PC-3 (cell line): ENCODE data around the gene CA5B. TPM values are rescaled to one million over a fixed set of nuclear protein-coding genes. Genes with fewer than 3 reads are reported as not detected.
A peak's percentile ranks its signal among the peaks of the same experiment; 100 is the strongest.

ENCODE experiments used
- ATAC-seq: fragments of 200-7000 bp; cut with Tn5 transposase; 2 replicates; pipeline ENCODE4 v1.9.1; 2020; ENCODE audit warnings: mild to moderate bottlenecking, moderate library complexity
- BruUV-seq: library from RNA; stranded (reverse); fragments of 400-500 nt; replicated peaks from 2 replicates; lab custom pipeline; 2021; lab: Mats Ljungman, UMichigan
- CTCF ChIA-PET: fragments of 300-600 bp; sonication (Branson Sonifier 250); formaldehyde crosslinking; loops from one replicate; lab custom pipeline; 2022; ENCODE audit warnings: antibody characterized with exemption; lab: Charles Lee
- POLR2A ChIA-PET: fragments of 300-600 bp; sonication (Branson Sonifier 250); formaldehyde crosslinking; loops from one replicate; lab custom pipeline; 2022; ENCODE audit warnings: antibody characterized with exemption; ENCODE audit not compliant: unreplicated experiment; lab: Charles Lee
- DNase-seq: peaks from one replicate; pipeline ENCODE4 v3.0.0-alpha.2; 2015
- H2AFZ ChIP-seq: fragments of 300-600 bp; sonication (generic); 2 replicates; pipeline ENCODE4 v1.6.0; 2016; ENCODE audit warnings: antibody characterized with exemption, low read length
- H3F3A ChIP-seq: fragments of 300-600 bp; sonication (generic); one replicate; pipeline ENCODE4 v1.6.0; 2017; ENCODE audit warnings: antibody characterized with exemption, low read length, control low read depth, mild to moderate bottlenecking; ENCODE audit not compliant: unreplicated experiment
- H3K27ac ChIP-seq: fragments of 300-600 bp; sonication (generic); 2 replicates; pipeline ENCODE4 v1.5.1; 2016; ENCODE audit warnings: mild to moderate bottlenecking, low read length
- H3K27me3 ChIP-seq: fragments of 300-600 bp; sonication (generic); 2 replicates; pipeline ENCODE4 v1.6.1; 2016; ENCODE audit warnings: low read length, mixed read lengths
- H3K36me3 ChIP-seq: fragments of 300-600 bp; sonication (generic); 2 replicates; pipeline ENCODE4 v1.6.1; 2016; ENCODE audit warnings: low read depth, mixed run types, low read length, mixed read lengths
- H3K4me1 ChIP-seq: fragments of 300-600 bp; sonication (generic); 2 replicates; pipeline ENCODE4 v1.5.1; 2016; ENCODE audit warnings: low read length; ENCODE audit not compliant: insufficient read depth
- H3K4me2 ChIP-seq: fragments of 300-600 bp; sonication (generic); 2 replicates; pipeline ENCODE4 v1.6.0; 2016; ENCODE audit warnings: low read length
- H3K4me3 ChIP-seq: fragments of 300-600 bp; sonication (generic); 2 replicates; pipeline ENCODE4 v1.5.1; 2016; ENCODE audit warnings: mild to moderate bottlenecking, low read length, mixed read lengths
- H3K79me2 ChIP-seq: fragments of 300-600 bp; sonication (generic); 2 replicates; pipeline ENCODE4 v1.6.1; 2017; ENCODE audit warnings: low read length, mixed read lengths
- H3K9ac ChIP-seq: fragments of 300-600 bp; sonication (generic); 2 replicates; pipeline ENCODE4 v1.6.0; 2016; ENCODE audit warnings: mild to moderate bottlenecking, low read length
- H3K9me2 ChIP-seq: fragments of 300-600 bp; sonication (generic); replicated peaks from 2 replicates; pipeline ENCODE4 v1.6.1; 2016; ENCODE audit warnings: mixed run types, low read length, mixed read lengths
- H3K9me3 ChIP-seq: fragments of 300-600 bp; sonication (generic); 2 replicates; pipeline ENCODE4 v1.6.1; 2016; ENCODE audit warnings: low read length, mixed read lengths
- H4K20me1 ChIP-seq: fragments of 300-600 bp; sonication (generic); 2 replicates; pipeline ENCODE4 v1.6.1; 2016; ENCODE audit warnings: low read length, mixed read lengths
- EZH2 ChIP-seq: fragments of 300-600 bp; sonication (generic); IDR thresholded peaks from one replicate; pipeline ENCODE4 v1.6.1; 2017; ENCODE audit warnings: antibody characterized with exemption, mild to moderate bottlenecking, low read length; ENCODE audit not compliant: unreplicated experiment
- EZH2phosphoT487 ChIP-seq: fragments of 300-600 bp; sonication (generic); IDR thresholded peaks from 2 replicates; pipeline ENCODE4 v1.6.1; 2018; ENCODE audit warnings: mild to moderate bottlenecking, antibody characterized with exemption, low read length, borderline replicate concordance
- intact Hi-C: fragments of 100-400 bp; cut with micrococcal nuclease; formaldehyde crosslinking; loops from 2 replicates; pipeline ENCODE4 v1.9.0; 2023
- total RNA-seq: library from RNA; depleted of rRNA; stranded (reverse); fragments of >200 nt; gene quantifications from 2 replicates; pipeline ENCODE4 v1.2.3, GENCODE V29; 2014
- TF ChIP-seq, protein P1 (sequence below): fragments of 300-600 bp; sonication (generic); conservative IDR thresholded peaks from 2 replicates; pipeline ENCODE4 v1.5.1; 2017; ENCODE audit warnings: antibody characterized with exemption, low read depth, mild to moderate bottlenecking, low read length

CA5B gene
- total RNA-seq, 1 experiment from 2014 or later: 8.5 TPM

DNA sequence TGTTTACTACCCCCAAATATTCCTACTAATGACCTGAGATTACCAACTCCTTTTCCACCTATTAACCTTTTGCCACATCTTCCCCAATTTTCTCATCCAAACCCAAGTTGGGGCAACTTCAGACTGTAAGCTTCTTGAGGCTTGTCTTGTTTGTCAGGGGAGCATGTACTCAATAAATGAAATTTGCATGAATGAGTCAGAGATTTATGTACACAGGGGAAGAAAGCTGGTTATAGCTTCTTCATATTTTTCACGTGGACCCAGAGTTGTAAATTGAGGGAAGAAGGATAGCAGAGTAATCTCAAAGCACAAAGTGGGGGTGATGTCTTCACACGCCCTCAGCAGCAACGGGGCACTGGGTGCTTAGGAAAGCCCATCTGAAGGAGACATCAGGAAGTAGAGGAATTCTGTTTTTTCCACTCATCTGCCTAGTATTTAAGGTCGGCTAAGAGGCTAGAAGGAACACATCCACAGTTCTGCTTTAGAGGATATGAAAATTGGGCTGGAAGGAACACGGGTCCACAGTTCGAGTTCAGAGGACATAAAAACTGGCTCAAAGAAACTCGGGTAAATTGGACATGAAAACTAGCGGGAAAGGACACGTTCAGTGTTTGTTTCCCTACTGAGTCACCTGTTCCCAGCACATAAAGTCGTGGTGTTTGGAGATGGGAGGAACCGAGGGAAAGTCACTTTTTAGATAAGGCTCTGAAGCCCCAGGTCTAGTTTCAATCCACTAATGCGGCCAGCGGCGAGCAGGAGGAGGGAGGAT, 696 bp upstream of the CA5B start:
- H3F3A ChIP-seq: no peaks in the 10 kb centered on the region
- H3K27ac ChIP-seq: peak overlapping the region; percentile 88
- peak overlapping the region; percentile 70 for H3K9ac ChIP-seq

DNA sequence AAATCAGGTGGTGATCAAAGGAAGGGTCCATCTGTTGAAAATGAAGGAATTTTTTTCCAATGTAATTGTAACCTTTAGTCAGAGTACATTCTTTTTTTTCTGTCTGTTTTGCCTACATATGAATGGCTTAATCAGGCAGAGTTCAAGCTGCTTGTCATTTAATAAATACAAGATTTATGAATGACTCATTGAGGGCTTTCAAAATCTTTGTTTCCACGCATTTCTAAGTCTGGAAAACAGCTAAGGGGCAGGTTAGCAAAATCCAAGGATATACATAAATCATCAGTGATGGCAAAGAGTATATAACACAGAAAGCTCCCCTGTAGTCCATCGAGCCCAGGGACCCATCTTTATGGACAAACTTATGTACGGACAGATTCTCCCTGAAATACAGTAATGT, 1.8 kb downstream of the CA5B start:
- CTCF ChIA-PET: interaction anchor here (0.7 kb wide), 1 partner anchor 1091 kb away, joined by 3 read pairs; no protein-coding TSS in a partner anchor
- Histone ChIP-seq H3K9me3 (no peaks in the 10 kb centered on the region), H3K4me2 (peak overlapping the region; percentile 95)

More for the DNA sequence above, 696 bp upstream of the CA5B start:
- peaks cover 3% of the 10 kb centered on the region; the same call in 1 of the 2 replicates for H4K20me1 ChIP-seq
- H3K4me3 ChIP-seq: peak overlapping the region; percentile 60
- H3K9me2 ChIP-seq: no peaks in the 10 kb centered on the region
- CTCF ChIA-PET: no interaction called here
- intact Hi-C loops: loop anchor here (5.0 kb wide), 1 partner anchor 50 kb away; no protein-coding TSS in a partner anchor
- POLR2A ChIA-PET: interaction anchor here (0.5 to 1.1 kb wide), 5 partner anchors 15 to 411 kb away, joined by 3 to 4 read pairs (median 3); no protein-coding TSS in a partner anchor
- no peaks in the 10 kb centered on the region for H3K9me3 ChIP-seq
- no peaks in the 10 kb centered on the region for H3K27me3 ChIP-seq
- no peaks in the 10 kb centered on the region for H3K79me2 ChIP-seq
- H3K4me1 ChIP-seq: peaks cover 27% of the 10 kb centered on the region
- H2AFZ ChIP-seq: peak overlapping the region; percentile 75
- H3K4me2 ChIP-seq: peak overlapping the region; percentile 89
- TF ChIP-seq, protein P1, sequence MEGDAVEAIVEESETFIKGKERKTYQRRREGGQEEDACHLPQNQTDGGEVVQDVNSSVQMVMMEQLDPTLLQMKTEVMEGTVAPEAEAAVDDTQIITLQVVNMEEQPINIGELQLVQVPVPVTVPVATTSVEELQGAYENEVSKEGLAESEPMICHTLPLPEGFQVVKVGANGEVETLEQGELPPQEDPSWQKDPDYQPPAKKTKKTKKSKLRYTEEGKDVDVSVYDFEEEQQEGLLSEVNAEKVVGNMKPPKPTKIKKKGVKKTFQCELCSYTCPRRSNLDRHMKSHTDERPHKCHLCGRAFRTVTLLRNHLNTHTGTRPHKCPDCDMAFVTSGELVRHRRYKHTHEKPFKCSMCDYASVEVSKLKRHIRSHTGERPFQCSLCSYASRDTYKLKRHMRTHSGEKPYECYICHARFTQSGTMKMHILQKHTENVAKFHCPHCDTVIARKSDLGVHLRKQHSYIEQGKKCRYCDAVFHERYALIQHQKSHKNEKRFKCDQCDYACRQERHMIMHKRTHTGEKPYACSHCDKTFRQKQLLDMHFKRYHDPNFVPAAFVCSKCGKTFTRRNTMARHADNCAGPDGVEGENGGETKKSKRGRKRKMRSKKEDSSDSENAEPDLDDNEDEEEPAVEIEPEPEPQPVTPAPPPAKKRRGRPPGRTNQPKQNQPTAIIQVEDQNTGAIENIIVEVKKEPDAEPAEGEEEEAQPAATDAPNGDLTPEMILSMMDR: no peak
- TF ChIP-seq EZH2: no peak
- H3K36me3 ChIP-seq: no peaks in the 10 kb centered on the region
- ATAC-seq (peak; percentile 15), DNase-seq (peak; percentile 41)
- TSS peak; percentile 87 for BruUV-seq

More for the DNA sequence above, 1.8 kb downstream of the CA5B start:
- ATAC-seq (no peak), DNase-seq (peak; percentile 41)
- Histone ChIP-seq H2AFZ (no peak overlapping the region), H3K9ac (0 out of 2 replicates have a peak overlapping the region, but pooled peaks have one; percentile 72), H3K27ac (peak overlapping the region; percentile 58), H3K4me1 (peaks cover 27% of the 10 kb centered on the region), H3K79me2 (no peaks in the 10 kb centered on the region), H3K36me3 (no peaks in the 10 kb centered on the region), H3K4me3 (peak overlapping the region; percentile 88; the same call in 1 of the 2 replicates), H3K27me3 (no peaks in the 10 kb centered on the region), H3K9me2 (no peaks in the 10 kb centered on the region), H3F3A (no peaks in the 10 kb centered on the region), H4K20me1 (peaks cover 3% of the 10 kb centered on the region; the same call in 1 of the 2 replicates)
- TF ChIP-seq, protein P1: no peak
- TF ChIP-seq EZH2phosphoT487: no peak
- TF ChIP-seq EZH2: no peak
- BruUV-seq: no TSS peak
- POLR2A ChIA-PET: interaction anchor here (0.6 kb wide), 1 partner anchor 65 kb away, joined by 5 read pairs; no protein-coding TSS in a partner anchor
- intact Hi-C loops: loop anchor here (5.0 kb wide), 1 partner anchor 53 kb away; no protein-coding TSS in a partner anchor
